Fibroblast of lung (primary cell): Measurements from ENCODE around the gene WDR44. TPM values are rescaled to one million over a fixed set of nuclear protein-coding genes. Genes with fewer than 3 reads are reported as not detected.
A peak's percentile ranks its signal among the peaks of the same experiment; 100 is the strongest.
"Not testable (repeated sequence)": the region's sequence is repeated elsewhere in the genome, so short reads cannot be mapped to it uniquely, and the experiment has no call there.

Source experiments
- DNase-seq, 2 donors: peaks; one replicate each; pipeline versions ENCODE4 v3.0.0 to v3.0.0-alpha.2; 2010; ENCODE audit warnings: low read depth in 2 of 2
- H2AFZ ChIP-seq: 2 replicates; pipeline ENCODE4 v1.5.1; 2012; ENCODE audit warnings: low read length, control low read depth, inconsistent platforms
- H3K27ac ChIP-seq: 2 replicates; pipeline ENCODE4 v1.5.1; 2011; ENCODE audit warnings: low read length, control low read depth; ENCODE audit not compliant: insufficient read depth
- H3K27me3 ChIP-seq: 2 replicates; pipeline ENCODE4 v1.5.1; 2011; ENCODE audit warnings: mild to moderate bottlenecking, low read length; ENCODE audit not compliant: control insufficient read depth, insufficient read depth
- H3K36me3 ChIP-seq: 2 replicates; pipeline ENCODE4 v1.5.1; 2011; ENCODE audit warnings: low read length; ENCODE audit not compliant: control insufficient read depth, insufficient read depth
- H3K4me1 ChIP-seq: 2 replicates; pipeline ENCODE4 v1.5.1; 2011; ENCODE audit warnings: low read length; ENCODE audit not compliant: control insufficient read depth, insufficient read depth; ENCODE audit errors: extremely low read depth
- H3K4me2 ChIP-seq: 2 replicates; pipeline ENCODE4 v1.5.1; 2011; ENCODE audit warnings: low read length, control low read depth; ENCODE audit not compliant: insufficient read depth; ENCODE audit errors: extremely low read depth
- H3K4me3 ChIP-seq, 4 experiments: fragments of 200-600 bp in 1 of 4; sonication (generic) in 1 of 4; replicated peaks in 1 of 4; 2 replicates each; pipeline ENCODE4 v1.5.1; 2011 to 2016; ENCODE audit warnings: low read length in 4 of 4, low read depth in 3 of 4, mild to moderate bottlenecking in 3 of 4, control low read depth in 2 of 4, inconsistent platforms in 1 of 4, mixed read lengths in 1 of 4; ENCODE audit not compliant: insufficient read depth in 1 of 4; ENCODE audit errors: control extremely low read depth in 1 of 4
- H3K79me2 ChIP-seq: 2 replicates; pipeline ENCODE4 v1.5.1; 2012; ENCODE audit warnings: mild to moderate bottlenecking, low read length, inconsistent platforms; ENCODE audit not compliant: control insufficient read depth, insufficient read depth
- H3K9ac ChIP-seq: 2 replicates; pipeline ENCODE4 v1.5.1; 2011; ENCODE audit warnings: mild to moderate bottlenecking, low read length, control low read depth; ENCODE audit not compliant: insufficient read depth
- H3K9me3 ChIP-seq: 2 replicates; pipeline ENCODE4 v1.5.1; 2012; ENCODE audit warnings: low read depth, low read length; ENCODE audit not compliant: control insufficient read depth, insufficient read depth
- H4K20me1 ChIP-seq: 2 replicates; pipeline ENCODE4 v1.5.1; 2011; ENCODE audit warnings: low read length; ENCODE audit not compliant: control insufficient read depth, insufficient read depth; ENCODE audit errors: extremely low read depth
- CTCF ChIP-seq, 2 donors: IDR thresholded peaks in 1 of 2; conservative IDR thresholded peaks in 1 of 2; 1 replicate in 1 of 2; 2 replicates in 1 of 2; pipeline ENCODE4 v1.5.1; 2011 to 2012; ENCODE audit warnings: low read length in 2 of 2, control low read depth in 1 of 2, inconsistent platforms in 1 of 2, low read depth in 1 of 2, mild to moderate bottlenecking in 1 of 2
- EZH2 ChIP-seq: IDR thresholded peaks from 2 replicates; pipeline ENCODE4 v1.5.1; 2012; ENCODE audit warnings: low read length, control low read depth, mild to moderate bottlenecking; ENCODE audit errors: missing control alignments
- polyA plus RNA-seq, 2 donors: library from polyadenylated mRNA; depleted of rRNA in 1 of 2; stranded (reverse) in 1 of 2; unstranded in 1 of 2; fragments of >200 nt; gene quantifications; 2 replicates each; pipeline ENCODE4 v1.2.1, GENCODE V29; 2011 to 2012; ENCODE audit warnings: missing spikeins in 1 of 2
- total RNA-seq: library from RNA; depleted of rRNA; stranded (reverse); fragments of >200 nt; gene quantifications from 2 replicates; pipeline ENCODE4 v1.2.1, GENCODE V29; 2014

Gene WDR44
- total and polyA plus RNA-seq, 2 donors (not counting 1 experiment from before 2014, with no cell fraction given), result 15.0 to 20.6 TPM

- no peak overlapping the region for H3K4me2 ChIP-seq
- H3K27me3 ChIP-seq, result no peaks in the 10 kb centered on the region
- peak in 1 of 2 donors; percentile 39 for DNase-seq
These were observed 128.7 kb downstream of the WDR44 start for GRCh38 chrX:118474586-118474985.

GRCh38 chrX:118475903-118476302, 130.0 kb downstream of the WDR44 start:
- no peak overlapping the region for H3K4me2 ChIP-seq
- no peaks in the 10 kb centered on the region for H3K27me3 ChIP-seq
- no peak for TF ChIP-seq EZH2
- no peak for TF ChIP-seq CTCF (conservative IDR thresholded peaks at IDR 0.05 in 1 of 2, IDR thresholded peaks at IDR 0.05 in 1 of 2; ENCODE audit: low read depth in 1 of 2, low read length in 2 of 2)
- no peak overlapping the region for H2AFZ ChIP-seq
- H3K4me3 ChIP-seq, result no peak overlapping the region
- H3K36me3 ChIP-seq, result no peaks in the 10 kb centered on the region
- H3K9me3 ChIP-seq, result no peaks in the 10 kb centered on the region
- H3K4me1 ChIP-seq, result no peaks in the 10 kb centered on the region
- H4K20me1 ChIP-seq, result no peaks in the 10 kb centered on the region
- H3K27ac ChIP-seq, result no peak overlapping the region
- no peaks in the 10 kb centered on the region for H3K79me2 ChIP-seq
- DNase-seq, result no peak
- H3K9ac ChIP-seq, result no peak overlapping the region

More at GRCh38 chrX:118474586-118474985, 128.7 kb downstream of the WDR44 start:
- Histone ChIP-seq H3K9me3 (no peaks in the 10 kb centered on the region), H2AFZ (no peak overlapping the region), H3K27ac (no peak overlapping the region), H3K4me3 (no peak overlapping the region), H3K4me1 (no peaks in the 10 kb centered on the region), H3K36me3 (no peaks in the 10 kb centered on the region), H3K79me2 (no peaks in the 10 kb centered on the region), H4K20me1 (no peaks in the 10 kb centered on the region), H3K9ac (no peak overlapping the region)
- TF ChIP-seq EZH2, result no peak
- TF ChIP-seq CTCF (conservative IDR thresholded peaks at IDR 0.05 in 1 of 2, IDR thresholded peaks at IDR 0.05 in 1 of 2; ENCODE audit: low read depth in 1 of 2, low read length in 2 of 2), result no peak

- peak in 1 of 2 donors; percentile 85 for DNase-seq
- Histone ChIP-seq H3K27me3 (no peaks in the 10 kb centered on the region), H2AFZ (no peak overlapping the region), H4K20me1 (no peaks in the 10 kb centered on the region), H3K4me3 (no peak overlapping the region), H3K27ac (no peak overlapping the region), H3K4me1 (no peaks in the 10 kb centered on the region), H3K4me2 (no peak overlapping the region), H3K9ac (no peak overlapping the region), H3K79me2 (no peaks in the 10 kb centered on the region), H3K36me3 (no peaks in the 10 kb centered on the region), H3K9me3 (no peaks in the 10 kb centered on the region)
- TF ChIP-seq CTCF (conservative IDR thresholded peaks at IDR 0.05 in 1 of 2, IDR thresholded peaks at IDR 0.05 in 1 of 2; ENCODE audit: low read depth in 1 of 2, low read length in 2 of 2), result no peak
- TF ChIP-seq EZH2, result no peak
These were observed 134.3 kb downstream of the WDR44 start for GRCh38 chrX:118480172-118480571.

- H3K4me2 ChIP-seq, DNase-seq, H3K27ac ChIP-seq: not testable (repeated sequence)
These were observed 136.5 kb downstream of the WDR44 start for GRCh38 chrX:118482384-118482783.

More at GRCh38 chrX:118482384-118482783, 136.5 kb downstream of the WDR44 start:
- H3K27me3 ChIP-seq, H3K9ac ChIP-seq, H3K9me3 ChIP-seq, H3K4me3 ChIP-seq, H2AFZ ChIP-seq, H3K79me2 ChIP-seq, H4K20me1 ChIP-seq, H3K36me3 ChIP-seq, H3K4me1 ChIP-seq: not testable (repeated sequence)
